Sciatic nerve (tissue), 2 donors: ENCODE measurements around the gene VGF. TPM values are rescaled to one million over a fixed set of nuclear protein-coding genes. Genes with fewer than 3 reads are reported as not detected.
A peak's percentile ranks its signal among the peaks of the same experiment; 100 is the strongest.
"Not testable (repeated sequence)": the region's sequence is repeated elsewhere in the genome, so short reads cannot be mapped to it uniquely, and the experiment has no call there.

Experiments
- ATAC-seq: fragments of 200-7000 bp; cut with Tn5 transposase; one replicate; pipeline ENCODE4 v1.9.1; 2020; ENCODE audit warnings: mild to moderate bottlenecking, moderate library complexity
- DNase-seq: peaks from one replicate; pipeline ENCODE4 v3.0.0-alpha.2; 2020; ENCODE audit warnings: low spot score
- intact Hi-C: fragments of 100-400 bp; cut with DNase I; formaldehyde crosslinking; loops from one replicate; pipeline ENCODE4 v1.14.2; 2022
- total RNA-seq: library from RNA; stranded (reverse); fragmentation: NEBNext Ultra II Directional; extraction: Animal tissue kit (Norgen Biotek cat#: 25700); gene quantifications from one replicate; pipeline ENCODE4 v1.2.1, GENCODE V29; 2021
- donor health status: DM: no; HTN: no; CAD: no.
- donor health status: DM: no; HTN: no; CAD: no.

VGF gene
- total RNA-seq, result not detected

DNA sequence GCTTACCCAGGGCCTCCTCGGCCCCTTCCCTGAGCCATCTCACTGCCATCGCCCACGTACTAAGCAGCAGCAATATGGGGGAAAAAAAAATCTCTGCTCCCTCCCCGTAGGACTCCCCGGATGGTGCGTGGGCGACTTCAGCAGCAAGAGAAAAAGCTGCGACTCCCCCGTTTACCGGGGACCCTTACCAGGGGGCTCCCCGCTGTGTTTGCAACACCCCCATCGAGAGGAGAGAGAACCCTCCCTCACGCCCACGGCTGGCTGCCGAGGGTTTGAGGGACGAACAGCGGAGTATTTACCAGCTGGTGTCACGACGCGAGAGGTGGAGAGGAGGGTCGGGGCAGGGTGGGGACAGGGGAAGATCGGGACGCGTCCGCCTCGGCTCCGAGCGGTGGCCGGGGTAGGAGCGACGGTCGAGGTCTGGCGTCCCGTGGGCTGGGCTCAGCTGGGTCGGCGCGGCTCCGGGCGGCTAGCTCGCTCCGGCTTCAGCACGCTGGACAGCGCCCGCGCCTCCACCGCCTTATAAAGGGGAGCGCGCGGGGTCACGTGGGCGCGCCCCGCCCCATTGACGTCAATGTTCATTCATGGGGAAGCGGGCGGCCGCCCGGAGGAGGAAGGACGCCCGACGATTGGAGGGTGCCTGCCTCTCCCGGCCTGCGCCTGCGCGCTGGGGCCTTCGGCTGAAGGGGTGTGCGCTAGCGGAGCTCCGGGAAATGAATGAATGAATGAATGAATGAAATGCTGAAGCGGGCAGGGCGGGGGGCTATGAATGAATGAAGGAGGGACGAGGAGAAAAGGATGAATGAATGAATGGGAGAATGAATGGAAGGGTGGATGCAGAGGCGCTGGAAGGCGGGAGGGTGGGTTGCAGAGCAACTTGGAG, at the start of gene VGF:
TSS of gene VGF (minus strand) at position 495 of the 883 bp plus-strand sequence. CDS start 726 bp downstream, outside the sequence.
- ATAC-seq (peak; percentile 92), DNase-seq (peak; percentile 93)
- intact Hi-C loops, result no loop called here

DNA sequence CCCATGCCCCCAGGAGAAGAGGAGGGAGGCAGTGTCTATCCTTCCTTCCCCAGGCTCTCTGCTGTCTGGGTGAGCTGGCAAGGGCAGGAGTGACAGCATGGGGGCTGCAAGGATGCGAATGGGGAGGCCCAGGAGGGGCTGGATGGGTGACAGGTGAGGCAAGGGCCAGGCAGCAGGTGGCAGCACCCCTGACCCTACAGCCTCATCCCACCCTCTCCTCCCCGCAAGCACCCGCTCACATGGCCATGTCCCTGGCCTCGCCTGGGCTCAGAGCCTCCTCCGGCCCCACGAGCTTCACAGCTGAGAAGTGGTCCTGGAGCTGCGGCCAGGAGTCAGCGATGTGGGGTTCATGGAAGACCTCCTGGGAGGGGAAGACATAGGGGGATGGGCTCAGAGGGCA, 46.6 kb upstream of the VGF start:
- intact Hi-C loops, result no loop called here
- no peak for ATAC-seq
- no peak for DNase-seq

DNA sequence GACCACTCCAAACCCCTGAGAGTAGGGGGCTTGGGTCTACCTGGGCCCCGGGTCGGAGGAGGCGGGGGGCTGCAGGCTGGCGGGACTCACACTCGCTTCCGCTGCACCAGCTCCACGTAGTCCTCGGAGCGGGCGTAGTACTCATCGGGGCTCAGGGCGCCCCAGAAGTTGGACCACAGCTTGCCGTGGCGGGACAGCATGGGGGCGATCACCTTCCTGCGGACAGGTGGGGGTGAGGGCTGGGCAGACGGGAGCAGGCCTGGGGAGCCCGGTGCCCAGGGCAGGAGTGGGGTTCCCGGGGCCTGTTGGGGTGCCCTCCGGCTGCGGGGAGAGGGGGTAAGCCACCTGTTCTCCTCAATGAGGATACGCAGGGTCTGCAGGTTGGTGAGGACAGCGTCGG, 46.1 kb upstream of the VGF start:
- intact Hi-C loops, result no loop called here
- ATAC-seq (no peak), DNase-seq (no peak)

DNA sequence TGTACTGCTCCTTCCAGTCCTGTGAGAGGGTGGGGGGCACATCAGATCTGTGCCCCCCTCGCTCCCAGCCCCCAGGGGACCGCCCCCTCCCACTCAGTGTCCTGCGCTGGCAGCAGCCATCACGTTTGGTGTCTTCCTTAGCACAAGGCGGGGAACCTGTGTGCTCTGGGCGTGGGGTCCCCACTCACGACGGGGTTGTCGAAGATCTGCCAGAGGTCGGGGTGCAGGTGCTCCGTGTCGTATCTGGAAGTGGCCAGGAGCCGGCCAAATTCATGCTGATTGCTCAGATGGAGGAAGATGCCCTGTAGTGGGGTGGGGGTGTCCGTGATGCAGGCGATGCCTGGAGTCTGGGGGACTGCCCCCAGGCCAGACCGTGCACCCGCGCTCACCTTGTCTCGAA, 44.8 kb upstream of the VGF start:
- no peak for ATAC-seq
- intact Hi-C loops, result no loop called here
- no peak for DNase-seq

DNA sequence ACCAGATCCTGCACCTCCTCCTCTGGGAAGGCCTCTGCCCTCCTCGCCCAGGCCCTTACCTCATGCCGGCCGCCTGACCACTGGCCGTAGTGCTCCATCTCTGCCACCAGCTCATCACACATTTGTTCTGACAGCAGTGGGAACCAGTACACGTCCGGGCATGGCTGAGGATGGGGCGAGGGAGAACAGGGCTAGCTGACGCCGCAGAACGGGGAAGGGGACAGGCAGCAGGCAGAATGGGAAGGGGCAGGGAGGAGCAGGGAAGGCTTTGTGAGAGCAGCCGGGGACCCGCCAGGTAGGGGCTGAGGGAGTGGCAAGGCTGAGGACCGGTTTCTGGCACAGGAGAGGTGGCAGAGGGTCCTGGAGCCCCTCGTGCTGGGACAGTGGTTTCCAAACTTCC, 43.4 kb upstream of the VGF start:
- ATAC-seq (no peak), DNase-seq (no peak)
- intact Hi-C loops, result no loop called here

DNA sequence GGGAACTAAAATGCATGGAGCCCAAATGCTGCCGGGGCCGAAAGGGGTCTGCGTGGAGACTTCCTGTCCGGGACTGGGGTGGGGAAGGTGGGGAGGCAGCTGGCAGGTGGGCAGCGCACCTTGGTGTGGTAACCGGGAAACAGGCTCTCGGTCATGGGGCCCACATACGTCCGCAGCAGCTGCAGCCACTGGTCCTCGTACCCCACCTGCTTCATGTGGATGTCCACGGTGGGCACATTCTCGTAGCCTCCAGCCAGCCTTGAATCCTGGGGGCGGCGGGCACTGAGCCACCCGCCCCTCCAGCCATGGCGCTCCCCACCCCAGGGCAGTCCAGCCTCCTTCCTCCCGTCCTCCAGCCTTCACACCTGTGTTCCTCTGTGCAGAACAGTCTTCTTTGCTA, 42.1 kb upstream of the VGF start:
- intact Hi-C loops, result no loop called here
- ATAC-seq, result peak; percentile 13
- DNase-seq, result no peak

DNA sequence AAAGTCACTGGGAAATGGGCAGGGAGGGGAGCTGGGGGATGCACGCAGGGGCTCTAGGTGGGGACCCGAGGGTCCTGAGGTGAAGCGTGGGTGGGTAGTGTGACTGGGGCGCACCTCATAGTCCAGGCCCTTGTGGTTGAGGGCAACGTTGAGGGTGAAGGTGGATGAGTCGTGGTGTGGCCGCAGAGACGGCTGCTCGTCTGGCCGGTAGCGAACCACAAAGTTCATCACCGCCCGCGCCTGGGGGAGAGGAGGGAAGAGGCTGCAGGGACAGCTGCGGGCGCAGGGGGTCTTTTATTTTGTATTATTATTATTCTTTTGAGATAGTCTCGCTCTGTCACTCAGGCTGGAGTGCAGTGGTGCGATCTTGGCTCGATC, 41.3 kb upstream of the VGF start:
- DNase-seq, result no peak
- intact Hi-C loops, result no loop called here
- ATAC-seq, result no peak

DNA sequence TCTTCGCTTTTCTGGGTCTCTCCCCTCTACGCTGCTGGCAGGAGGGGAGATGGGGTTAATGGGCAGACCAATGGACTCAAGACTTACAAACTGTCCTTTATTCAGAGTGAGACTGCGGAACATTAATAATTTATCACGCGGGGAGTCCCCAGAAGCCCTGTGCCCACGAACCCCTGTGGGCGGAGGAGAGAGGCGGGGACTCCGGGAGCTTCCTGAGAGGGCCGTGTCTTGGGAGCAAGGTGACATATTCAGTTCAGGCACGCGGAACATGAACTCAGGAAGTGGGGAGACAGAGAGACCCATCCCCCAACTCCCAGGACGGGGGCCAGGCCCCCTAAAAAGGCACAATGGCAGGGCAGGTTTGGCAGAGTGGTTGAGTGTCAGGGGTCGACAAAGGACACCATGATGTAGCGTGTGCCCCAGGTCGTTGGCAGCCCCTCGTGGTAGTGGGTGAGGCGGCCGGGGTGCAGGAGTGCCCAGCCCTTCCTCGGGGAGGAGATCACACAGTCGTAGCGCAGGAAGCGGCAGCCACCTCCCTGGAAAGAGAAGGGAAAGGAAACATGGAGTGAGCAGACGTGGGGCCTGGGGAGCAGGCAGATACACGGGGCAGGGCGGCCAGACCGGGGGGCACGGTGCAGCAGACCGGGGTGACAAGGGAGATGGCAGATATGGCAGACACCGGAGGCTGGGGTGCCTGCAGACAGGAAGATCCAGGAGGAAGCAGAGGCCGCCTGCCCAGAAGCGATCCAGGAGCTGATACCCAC, 40.7 kb upstream of the VGF start:
- intact Hi-C loops, result no loop called here
- ATAC-seq, result no peak
- DNase-seq, result no peak

DNA sequence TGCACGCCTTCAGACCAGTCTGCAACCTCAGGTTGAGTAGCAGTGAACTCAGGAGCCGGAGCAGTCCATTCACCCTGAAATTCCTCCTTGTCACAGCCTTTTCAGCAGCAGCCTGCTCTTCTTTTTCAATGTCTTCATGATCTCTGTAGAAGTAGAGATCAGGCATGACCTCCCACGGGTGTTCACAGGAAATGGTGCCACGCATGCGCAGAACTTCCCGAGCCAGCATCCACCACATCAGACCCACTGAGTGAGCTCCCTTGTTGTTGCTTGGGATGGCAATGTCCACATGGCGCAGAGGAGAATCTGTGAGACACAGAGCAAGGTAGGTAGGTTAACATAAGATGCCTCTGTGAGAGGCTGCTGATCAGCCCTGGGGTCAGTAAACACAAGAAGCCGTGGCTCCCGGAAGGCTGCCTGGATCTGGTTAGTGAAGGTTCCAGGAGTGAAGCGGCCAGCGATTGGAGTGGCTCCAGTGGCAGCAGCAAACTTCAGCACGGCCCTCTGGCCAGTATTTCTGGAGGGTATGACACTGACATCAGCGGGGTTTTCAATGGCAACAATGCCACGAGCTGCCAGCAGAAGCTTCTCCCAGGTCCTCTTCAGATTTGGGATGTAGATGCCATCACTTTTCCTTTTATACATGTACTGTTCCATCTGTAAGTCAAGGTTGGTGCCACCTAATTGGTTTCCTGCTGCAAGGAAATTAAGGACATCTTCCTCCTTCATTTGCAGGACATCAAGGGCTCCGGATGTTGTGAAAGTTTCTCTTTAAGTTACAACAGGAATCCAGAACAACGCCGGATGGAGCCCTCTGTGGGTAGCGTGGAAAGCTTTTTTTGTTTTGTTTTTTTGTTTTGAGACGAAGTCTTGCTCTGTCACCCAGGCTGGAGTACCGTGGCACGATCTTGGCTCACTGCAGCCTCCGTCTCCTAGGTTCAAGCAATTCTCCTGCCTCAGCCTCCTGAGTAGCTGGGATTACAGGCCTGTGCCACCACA, 38.7 kb upstream of the VGF start:
- DNase-seq, intact Hi-C loops: not testable (repeated sequence)

DNA sequence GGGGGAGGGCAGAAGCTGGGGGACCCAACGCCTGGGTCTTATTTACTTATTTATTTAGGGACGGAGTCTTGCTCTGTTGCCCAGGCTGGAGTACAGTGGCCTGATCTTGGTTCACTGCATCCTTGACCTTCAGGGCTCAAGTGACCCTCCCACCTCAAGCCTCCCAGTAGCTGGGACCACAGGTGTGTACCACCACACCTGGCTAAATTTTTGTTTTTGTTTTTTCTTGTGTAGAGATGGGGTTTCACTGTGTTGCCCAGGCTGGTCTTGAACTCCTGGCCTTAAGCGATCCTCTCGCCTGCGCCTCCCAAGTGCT, 37.2 kb upstream of the VGF start:
- ATAC-seq (no peak), DNase-seq (no peak)
- intact Hi-C loops, result no loop called here

More for the DNA sequence above, 38.7 kb upstream of the VGF start:
- not testable (repeated sequence) for ATAC-seq

DNA sequence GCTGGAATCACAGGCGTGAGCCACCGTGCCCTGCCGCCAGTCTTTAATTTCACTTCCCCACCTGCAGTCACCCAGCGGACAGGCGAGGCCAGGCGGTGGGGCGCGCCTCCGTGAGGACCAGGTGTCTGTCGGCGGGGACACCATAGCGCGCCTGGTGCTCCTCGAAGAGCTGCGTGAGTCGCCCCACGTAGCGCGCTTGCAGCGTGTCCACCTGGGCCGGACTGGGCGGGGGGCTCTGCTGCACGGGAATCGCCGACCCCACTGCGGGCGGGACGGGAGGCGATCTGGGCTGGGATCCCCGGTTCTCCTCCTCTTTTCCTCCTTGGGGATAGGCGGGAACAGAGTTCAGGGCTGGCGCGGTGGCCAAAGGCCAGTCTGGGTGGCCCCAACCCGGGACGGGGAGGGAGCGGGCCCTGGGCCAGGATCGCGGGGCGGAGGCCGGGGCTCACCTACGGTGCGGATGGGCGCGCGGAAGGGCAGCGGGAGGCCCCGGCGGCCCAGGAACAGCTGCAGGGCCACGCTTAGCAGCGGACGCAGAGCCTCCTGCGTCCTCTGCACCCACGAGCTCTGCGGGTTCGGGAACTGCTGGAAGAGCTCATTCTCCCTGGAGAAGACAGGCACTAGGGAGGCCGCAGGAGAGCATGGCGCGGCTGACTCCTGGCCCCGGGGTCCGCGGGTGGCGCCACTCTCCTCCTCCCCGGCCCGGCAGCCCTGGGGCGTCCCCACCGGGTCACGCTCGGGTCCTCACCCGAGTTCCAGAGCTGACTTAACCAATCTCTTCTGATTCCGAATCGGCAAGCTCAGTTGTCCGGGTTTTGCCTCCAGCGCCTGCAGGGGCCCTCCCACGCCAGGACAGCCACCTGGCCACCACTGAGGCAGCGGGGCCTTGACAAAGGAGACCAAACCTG, 36.6 kb upstream of the VGF start:
- no peak for DNase-seq
- peak; percentile 33 for ATAC-seq
- intact Hi-C loops, result no loop called here

DNA sequence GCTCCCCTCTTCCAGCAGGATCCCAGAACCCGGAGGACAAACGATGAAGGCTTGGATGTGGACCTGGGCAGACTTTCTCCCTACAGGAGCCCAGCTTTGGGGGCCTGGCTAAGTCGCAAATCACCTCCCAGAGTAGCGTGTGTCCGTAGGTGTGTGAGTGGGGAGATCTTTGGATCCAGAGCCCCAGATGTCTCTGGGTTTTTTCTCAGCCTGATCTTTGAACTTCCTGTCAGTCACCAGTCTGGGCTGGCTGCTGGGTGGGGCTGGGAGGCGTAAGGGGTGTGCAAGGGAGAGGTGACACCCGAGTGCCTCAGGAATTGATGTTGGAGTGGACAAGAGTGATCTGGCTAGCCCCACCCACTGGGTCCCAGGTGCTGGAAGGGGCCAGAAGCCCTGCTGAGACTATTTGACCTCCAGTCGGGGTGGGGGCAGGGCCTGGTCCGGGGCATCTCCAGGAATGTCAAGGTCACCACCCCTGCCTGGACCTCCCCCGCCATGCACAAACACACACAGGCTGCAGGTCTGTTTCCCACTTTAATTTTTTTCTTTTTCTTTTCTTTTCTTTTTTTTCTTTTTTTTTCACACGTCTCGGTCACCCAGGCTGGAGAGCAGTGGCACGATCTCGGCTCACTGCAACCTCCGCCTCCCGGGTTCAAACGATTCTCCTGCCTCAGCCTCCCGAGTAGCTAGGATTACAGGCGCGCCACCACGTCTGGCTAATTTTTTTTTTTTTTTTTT, 35.7 kb upstream of the VGF start, which contains the start of gene MOGAT3:
TSS of gene MOGAT3 (minus strand) at position 175 of the 738 bp plus-strand sequence. CDS start 182 bp downstream, outside the sequence.
- no peak for ATAC-seq
- intact Hi-C loops, result no loop called here
- DNase-seq, result no peak

DNA sequence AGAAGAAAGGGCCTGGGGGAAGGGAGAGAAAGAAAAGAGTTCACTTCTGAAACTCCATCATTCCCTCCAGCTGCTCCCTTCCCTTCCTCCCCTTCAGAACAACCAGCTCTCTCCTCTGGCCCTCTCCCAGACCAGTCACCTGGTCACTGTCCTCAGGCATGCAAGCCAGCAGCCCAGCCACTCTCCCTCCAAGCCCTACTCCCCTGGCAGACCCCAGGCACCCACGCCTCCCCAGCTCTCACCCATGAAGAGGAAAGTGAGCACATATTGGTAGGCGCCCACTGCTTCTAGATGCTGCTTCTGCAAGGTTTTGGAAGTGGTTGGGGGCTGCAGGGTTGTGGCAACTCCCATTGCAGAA, 35.1 kb upstream of the VGF start:
- ATAC-seq (no peak), DNase-seq (no peak)
- intact Hi-C loops, result no loop called here

DNA sequence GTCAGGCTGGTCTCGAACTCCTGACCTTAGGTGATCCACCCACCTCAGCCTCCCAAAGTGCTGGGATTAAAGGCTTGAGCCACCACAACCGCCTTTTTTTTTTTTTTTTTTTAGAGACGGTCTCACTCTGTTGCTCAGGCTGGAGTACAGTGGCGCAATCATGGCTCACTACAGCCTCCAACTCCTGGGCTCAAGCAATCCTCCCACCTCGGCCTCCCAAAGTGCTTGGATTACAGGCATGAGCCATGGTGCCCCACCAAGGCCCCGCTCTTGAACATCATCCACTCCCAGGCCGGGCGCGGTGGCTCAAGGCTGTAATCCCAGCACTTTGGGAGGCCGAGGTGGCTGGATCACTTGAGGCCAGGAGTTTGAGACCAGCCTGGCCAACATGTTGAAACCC, 34.2 kb upstream of the VGF start:
- intact Hi-C loops, ATAC-seq, DNase-seq: not testable (repeated sequence)

DNA sequence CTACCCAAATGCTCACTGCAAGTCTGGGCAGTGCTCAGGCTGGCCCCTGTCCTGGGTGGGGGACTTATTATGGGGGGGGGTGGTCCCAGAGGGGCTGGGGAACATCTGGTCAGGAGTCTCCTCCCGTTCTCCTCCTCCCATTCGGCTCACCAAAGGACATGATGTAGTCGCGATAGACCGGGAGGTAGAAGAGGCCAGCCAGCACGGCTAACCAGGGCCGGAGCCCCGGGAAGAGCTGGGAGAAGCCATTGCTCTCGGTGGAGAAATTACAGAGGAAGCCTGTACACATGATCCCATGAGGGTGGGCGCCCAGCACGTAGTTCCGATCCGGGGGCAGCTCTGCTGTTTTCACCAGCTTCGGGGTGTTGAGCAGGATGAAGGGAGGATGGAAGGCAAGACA, 33.1 kb upstream of the VGF start:
- DNase-seq (no peak), ATAC-seq (no peak)
- intact Hi-C loops, result no loop called here

DNA sequence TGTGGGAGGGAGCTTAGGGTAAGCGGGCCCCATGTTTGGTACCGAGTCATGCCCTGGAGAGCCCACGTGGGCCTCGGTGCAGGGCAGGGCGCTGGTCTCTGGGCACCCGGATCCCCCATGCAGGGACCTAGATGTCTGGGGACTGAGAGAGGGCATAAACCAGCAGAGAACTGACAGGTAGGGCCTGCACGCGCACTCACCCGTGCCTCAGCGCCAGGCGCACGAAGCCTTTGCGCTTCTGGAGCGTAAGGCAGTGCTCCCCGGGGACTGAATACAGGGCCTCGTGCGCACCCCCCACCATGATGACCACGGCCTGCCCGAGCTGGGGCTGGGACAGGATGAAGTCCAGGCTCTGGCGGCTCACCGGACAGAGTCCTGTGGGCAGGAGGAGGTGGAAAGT, 32.6 kb upstream of the VGF start:
- intact Hi-C loops, result no loop called here
- no peak for DNase-seq
- no peak for ATAC-seq

DNA sequence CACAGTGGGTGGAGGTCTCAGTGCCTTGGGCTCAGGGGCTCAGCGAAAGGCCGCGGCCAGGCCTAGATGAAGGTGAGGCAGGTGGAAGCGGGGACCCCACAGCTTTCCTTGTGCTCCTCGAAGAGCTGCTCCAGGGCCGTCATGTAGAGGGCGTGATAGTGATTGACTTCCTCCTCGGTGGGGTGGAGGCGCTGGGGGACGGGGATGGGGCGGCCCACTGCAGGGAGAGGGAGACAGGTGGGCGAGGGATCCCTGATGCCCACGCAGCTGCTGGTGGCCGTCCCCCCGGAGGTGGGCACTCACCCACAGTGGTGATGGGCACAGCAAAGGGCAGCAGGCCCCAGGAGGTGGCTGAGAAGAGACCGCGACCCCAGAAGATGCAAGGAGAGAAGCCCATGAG, 30.5 kb upstream of the VGF start:
- DNase-seq (no peak), ATAC-seq (no peak)
- intact Hi-C loops, result no loop called here

DNA sequence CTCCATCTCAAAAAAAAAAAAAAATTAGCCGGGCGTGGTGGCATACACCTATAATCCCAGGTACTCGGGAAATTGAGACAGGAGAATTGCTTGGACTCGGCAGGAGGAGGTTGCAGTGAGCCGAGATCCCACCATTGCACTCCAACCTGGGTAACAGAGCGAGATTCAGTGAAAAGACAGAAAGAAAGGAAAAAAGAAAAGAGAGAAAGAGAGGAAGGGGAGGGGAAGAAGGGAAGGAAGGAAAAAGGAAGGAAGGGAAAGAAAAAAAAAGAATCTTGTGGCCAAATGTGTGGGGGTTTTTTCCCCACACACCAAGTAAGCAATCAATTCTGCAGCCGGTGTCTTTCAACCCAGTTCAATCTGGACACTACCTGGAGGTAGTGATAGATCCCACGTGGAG, 23.7 kb upstream of the VGF start:
- DNase-seq (no peak), ATAC-seq (no peak)
- intact Hi-C loops, result no loop called here
